Measurements from ENCODE around the gene EHHADH. TPM values are rescaled to one million over a fixed set of nuclear protein-coding genes. Genes with fewer than 3 reads are reported as not detected.

Gene EHHADH
- total and polyA plus RNA-seq, 9 of the 15 experiments (the other 6 are each of a cell fraction or from before 2014, with no cell fraction given), result 3.6 to 6.4 (median 5.4) TPM

DNA sequence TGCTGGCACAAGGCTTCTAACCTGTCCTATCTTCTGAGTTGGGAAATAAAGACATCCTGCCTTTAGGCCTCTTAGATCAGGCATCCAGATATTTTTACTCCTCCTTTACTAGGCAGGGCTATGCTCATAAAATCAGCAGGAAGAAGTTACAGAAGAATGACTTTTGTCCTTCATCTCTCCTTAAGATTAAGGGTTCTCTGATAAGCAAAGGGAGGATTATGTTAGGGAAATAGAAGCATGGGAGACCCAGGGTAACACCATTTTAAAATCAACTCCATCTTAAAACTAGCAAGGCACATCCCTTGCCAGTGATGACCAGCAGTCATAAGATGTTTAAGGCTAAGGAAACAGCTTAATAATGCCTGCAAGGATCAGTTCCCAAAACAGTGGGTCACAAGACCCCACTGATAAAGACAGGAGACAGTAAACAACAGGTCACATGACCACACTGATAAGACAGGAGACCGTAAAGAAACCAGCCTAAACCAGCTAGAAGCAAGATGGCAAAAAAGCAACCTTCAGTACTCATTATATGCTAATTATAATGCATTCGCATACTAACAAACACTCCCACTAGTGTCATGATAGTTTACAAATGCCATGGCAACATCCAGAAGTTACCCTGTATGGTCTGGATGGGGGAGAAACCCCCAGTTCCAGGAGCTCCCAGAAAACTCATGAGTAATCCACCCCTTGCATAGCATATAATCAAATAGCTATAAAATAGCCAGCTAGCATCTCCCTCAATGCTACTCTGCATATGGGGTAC, 14.5 kb upstream of the EHHADH start (continued):
- no peak for TF ChIP-seq SUPT5H (IDR thresholded peaks at IDR 0.05)
- no peak for TF ChIP-seq LARP7 (IDR thresholded peaks at IDR 0.05)
- no peak for TF ChIP-seq RFX7 (CRISPR knock-in tag; IDR thresholded peaks at IDR 0.05)
- no peak for TF ChIP-seq NCOA1 (IDR thresholded peaks at IDR 0.05; ENCODE audit: low read depth)
- TF ChIP-seq KLF6 (CRISPR knock-in tag; IDR thresholded peaks at IDR 0.05; ENCODE audit: borderline replicate concordance), result peak; percentile 83; the same call in 1 of the 2 replicates
- TF ChIP-seq EZH2 (IDR thresholded peaks at IDR 0.05; ENCODE audit: borderline replicate concordance, low read depth, low read length), result no peak
- TF ChIP-seq ZNF384 (IDR thresholded peaks at IDR 0.05; ENCODE audit: low read depth, low read length), result no peak
- TF ChIP-seq TOE1 (IDR thresholded peaks at IDR 0.05; ENCODE audit: borderline replicate concordance), result peak; percentile 92
- no peak for TF ChIP-seq TOE1 (CRISPR knock-in tag; IDR thresholded peaks at IDR 0.05; ENCODE audit: borderline replicate concordance, low read depth)
- TF ChIP-seq BRD4 (IDR thresholded peaks at IDR 0.05), result no peak
- no peak for TF ChIP-seq GABPA (tag; conservative IDR thresholded peaks at IDR 0.05; ENCODE audit: low read depth)
- TF ChIP-seq, protein P1, sequence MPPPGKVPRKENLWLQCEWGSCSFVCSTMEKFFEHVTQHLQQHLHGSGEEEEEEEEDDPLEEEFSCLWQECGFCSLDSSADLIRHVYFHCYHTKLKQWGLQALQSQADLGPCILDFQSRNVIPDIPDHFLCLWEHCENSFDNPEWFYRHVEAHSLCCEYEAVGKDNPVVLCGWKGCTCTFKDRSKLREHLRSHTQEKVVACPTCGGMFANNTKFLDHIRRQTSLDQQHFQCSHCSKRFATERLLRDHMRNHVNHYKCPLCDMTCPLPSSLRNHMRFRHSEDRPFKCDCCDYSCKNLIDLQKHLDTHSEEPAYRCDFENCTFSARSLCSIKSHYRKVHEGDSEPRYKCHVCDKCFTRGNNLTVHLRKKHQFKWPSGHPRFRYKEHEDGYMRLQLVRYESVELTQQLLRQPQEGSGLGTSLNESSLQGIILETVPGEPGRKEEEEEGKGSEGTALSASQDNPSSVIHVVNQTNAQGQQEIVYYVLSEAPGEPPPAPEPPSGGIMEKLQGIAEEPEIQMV (tag; conservative IDR thresholded peaks at IDR 0.05; ENCODE audit: low read depth), result peak; percentile 54; the same call in 1 of the 2 replicates
- TF ChIP-seq HNRNPK (IDR thresholded peaks at IDR 0.05; ENCODE audit: low read depth, low read length, poor library complexity, severe bottlenecking), result no peak
- peak; percentile 25; the same call in 1 of the 2 replicates for TF ChIP-seq BACH1 (tag; IDR thresholded peaks at IDR 0.05)
- peak; percentile 79 to 89 for TF ChIP-seq FOXK2 (conservative IDR thresholded peaks at IDR 0.05 in 1 of 2, IDR thresholded peaks at IDR 0.05 in 1 of 2; ENCODE audit: low read depth in 2 of 2)
- no peak for TF ChIP-seq KAT2B (IDR thresholded peaks at IDR 0.05; ENCODE audit: low read depth, low read length)
- TF ChIP-seq, protein P2, sequence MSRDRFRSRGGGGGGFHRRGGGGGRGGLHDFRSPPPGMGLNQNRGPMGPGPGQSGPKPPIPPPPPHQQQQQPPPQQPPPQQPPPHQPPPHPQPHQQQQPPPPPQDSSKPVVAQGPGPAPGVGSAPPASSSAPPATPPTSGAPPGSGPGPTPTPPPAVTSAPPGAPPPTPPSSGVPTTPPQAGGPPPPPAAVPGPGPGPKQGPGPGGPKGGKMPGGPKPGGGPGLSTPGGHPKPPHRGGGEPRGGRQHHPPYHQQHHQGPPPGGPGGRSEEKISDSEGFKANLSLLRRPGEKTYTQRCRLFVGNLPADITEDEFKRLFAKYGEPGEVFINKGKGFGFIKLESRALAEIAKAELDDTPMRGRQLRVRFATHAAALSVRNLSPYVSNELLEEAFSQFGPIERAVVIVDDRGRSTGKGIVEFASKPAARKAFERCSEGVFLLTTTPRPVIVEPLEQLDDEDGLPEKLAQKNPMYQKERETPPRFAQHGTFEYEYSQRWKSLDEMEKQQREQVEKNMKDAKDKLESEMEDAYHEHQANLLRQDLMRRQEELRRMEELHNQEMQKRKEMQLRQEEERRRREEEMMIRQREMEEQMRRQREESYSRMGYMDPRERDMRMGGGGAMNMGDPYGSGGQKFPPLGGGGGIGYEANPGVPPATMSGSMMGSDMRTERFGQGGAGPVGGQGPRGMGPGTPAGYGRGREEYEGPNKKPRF (IDR thresholded peaks at IDR 0.05; ENCODE audit: low read depth, low read length), result no peak
- no peak for TF ChIP-seq ZNF561 (CRISPR knock-in tag; conservative IDR thresholded peaks at IDR 0.05)
- no peak for TF ChIP-seq PRMT5 (CRISPR knock-in tag; IDR thresholded peaks at IDR 0.05)
- TF ChIP-seq, protein P3, sequence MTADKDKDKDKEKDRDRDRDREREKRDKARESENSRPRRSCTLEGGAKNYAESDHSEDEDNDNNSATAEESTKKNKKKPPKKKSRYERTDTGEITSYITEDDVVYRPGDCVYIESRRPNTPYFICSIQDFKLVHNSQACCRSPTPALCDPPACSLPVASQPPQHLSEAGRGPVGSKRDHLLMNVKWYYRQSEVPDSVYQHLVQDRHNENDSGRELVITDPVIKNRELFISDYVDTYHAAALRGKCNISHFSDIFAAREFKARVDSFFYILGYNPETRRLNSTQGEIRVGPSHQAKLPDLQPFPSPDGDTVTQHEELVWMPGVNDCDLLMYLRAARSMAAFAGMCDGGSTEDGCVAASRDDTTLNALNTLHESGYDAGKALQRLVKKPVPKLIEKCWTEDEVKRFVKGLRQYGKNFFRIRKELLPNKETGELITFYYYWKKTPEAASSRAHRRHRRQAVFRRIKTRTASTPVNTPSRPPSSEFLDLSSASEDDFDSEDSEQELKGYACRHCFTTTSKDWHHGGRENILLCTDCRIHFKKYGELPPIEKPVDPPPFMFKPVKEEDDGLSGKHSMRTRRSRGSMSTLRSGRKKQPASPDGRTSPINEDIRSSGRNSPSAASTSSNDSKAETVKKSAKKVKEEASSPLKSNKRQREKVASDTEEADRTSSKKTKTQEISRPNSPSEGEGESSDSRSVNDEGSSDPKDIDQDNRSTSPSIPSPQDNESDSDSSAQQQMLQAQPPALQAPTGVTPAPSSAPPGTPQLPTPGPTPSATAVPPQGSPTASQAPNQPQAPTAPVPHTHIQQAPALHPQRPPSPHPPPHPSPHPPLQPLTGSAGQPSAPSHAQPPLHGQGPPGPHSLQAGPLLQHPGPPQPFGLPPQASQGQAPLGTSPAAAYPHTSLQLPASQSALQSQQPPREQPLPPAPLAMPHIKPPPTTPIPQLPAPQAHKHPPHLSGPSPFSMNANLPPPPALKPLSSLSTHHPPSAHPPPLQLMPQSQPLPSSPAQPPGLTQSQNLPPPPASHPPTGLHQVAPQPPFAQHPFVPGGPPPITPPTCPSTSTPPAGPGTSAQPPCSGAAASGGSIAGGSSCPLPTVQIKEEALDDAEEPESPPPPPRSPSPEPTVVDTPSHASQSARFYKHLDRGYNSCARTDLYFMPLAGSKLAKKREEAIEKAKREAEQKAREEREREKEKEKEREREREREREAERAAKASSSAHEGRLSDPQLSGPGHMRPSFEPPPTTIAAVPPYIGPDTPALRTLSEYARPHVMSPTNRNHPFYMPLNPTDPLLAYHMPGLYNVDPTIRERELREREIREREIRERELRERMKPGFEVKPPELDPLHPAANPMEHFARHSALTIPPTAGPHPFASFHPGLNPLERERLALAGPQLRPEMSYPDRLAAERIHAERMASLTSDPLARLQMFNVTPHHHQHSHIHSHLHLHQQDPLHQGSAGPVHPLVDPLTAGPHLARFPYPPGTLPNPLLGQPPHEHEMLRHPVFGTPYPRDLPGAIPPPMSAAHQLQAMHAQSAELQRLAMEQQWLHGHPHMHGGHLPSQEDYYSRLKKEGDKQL (CRISPR knock-in tag; IDR thresholded peaks at IDR 0.05; ENCODE audit: borderline replicate concordance), result no peak

All from K562 (cell line).